GM13977 (cell line): ENCODE data around the gene GNAO1.

Experiments used
- DNase-seq: peaks from one replicate; pipeline ENCODE4 v3.0.0; 2012; ENCODE audit warnings: low spot score
- CTCF ChIP-seq: IDR thresholded peaks from 2 replicates; pipeline ENCODE4 v1.5.1; 2012; ENCODE audit warnings: mild to moderate bottlenecking, control low read depth; ENCODE audit not compliant: insufficient read depth; ENCODE audit errors: extremely low read depth, missing control alignments
- in situ Hi-C: fragments of 300-500 bp; cut with MboI; formaldehyde crosslinking; loops from one replicate; pipeline ENCODE4 v1.12.0; 2022; ENCODE audit warnings: low sequenced_read_pairs, low pct_unique_long_range_greater_than_20kb, mixed read lengths, inconsistent platforms; ENCODE audit not compliant: unreplicated experiment

The GNAO1 gene

GRCh38 chr16:56354016-56354415 lies 162.7 kb downstream of the GNAO1 start:
- TF ChIP-seq CTCF: no peak
- in situ Hi-C loops: no loop called here
- no peak for DNase-seq

GRCh38 chr16:56354746-56355145 lies 163.5 kb downstream of the GNAO1 start:
- in situ Hi-C loops: no loop called here
- DNase-seq: no peak
- no peak for TF ChIP-seq CTCF

- in situ Hi-C loops: no loop called here
- DNase-seq: no peak
- TF ChIP-seq CTCF: no peak
Observed at GRCh38 chr16:56355221-56355620, 163.9 kb downstream of the GNAO1 start.

GRCh38 chr16:56355786-56356275 lies 164.5 kb downstream of the GNAO1 start:
- TF ChIP-seq CTCF: no peak

GRCh38 chr16:56356276-56357240 lies 165.3 kb downstream of the GNAO1 start:
- peak; percentile 95 for DNase-seq
- TF ChIP-seq CTCF: peak; percentile 95
- in situ Hi-C loops: no loop called here

More at GRCh38 chr16:56355786-56356275, 164.5 kb downstream of the GNAO1 start:
- DNase-seq: no peak
- in situ Hi-C loops: no loop called here

- in situ Hi-C loops: no loop called here
- DNase-seq: no peak
- TF ChIP-seq CTCF: no peak
Observed at GRCh38 chr16:56357241-56357764, 166.0 kb downstream of the GNAO1 start.
